ENCODE measurements around the gene QRFP. TPM values are rescaled to one million over a fixed set of nuclear protein-coding genes. Genes with fewer than 3 reads are reported as not detected.

QRFP gene
- total and polyA plus RNA-seq, 4 donors: 0.05 TPM; not detected in 3

GRCh38 chr9:130906735-130907416 is 10.3 kb upstream of the QRFP start:
- no peaks in the 10 kb centered on the region for H3K4me1 ChIP-seq (ENCODE audit: control insufficient read depth in 4 of 4, insufficient read depth in 4 of 4, low read length in 3 of 4)
- WGBS: 79% methylated on average over 21 of the region's 21 CpGs
- no peak for TF ChIP-seq MAX (IDR thresholded peaks at IDR 0.05)
- no peak for TF ChIP-seq JUND (IDR thresholded peaks at IDR 0.05)
- no peak for TF ChIP-seq REST (IDR thresholded peaks at IDR 0.05)
- no peak for TF ChIP-seq NR2F2 (IDR thresholded peaks at IDR 0.05)
- no peak for TF ChIP-seq TAF1 (conservative IDR thresholded peaks at IDR 0.05)
- no peak for TF ChIP-seq RXRA (IDR thresholded peaks at IDR 0.05)
- no peak for TF ChIP-seq FOXA1 (IDR thresholded peaks at IDR 0.05)
- no peak for TF ChIP-seq HNF4G (IDR thresholded peaks at IDR 0.05)
- no peak for TF ChIP-seq HNF4A (conservative IDR thresholded peaks at IDR 0.05)
- no peak for TF ChIP-seq FOXA2 (IDR thresholded peaks at IDR 0.05)
- no peak for TF ChIP-seq CTCF (IDR thresholded peaks at IDR 0.05; ENCODE audit: low read depth, low read length, missing input control)
- no peak for TF ChIP-seq SP1 (IDR thresholded peaks at IDR 0.05)
- TF ChIP-seq GABPA (IDR thresholded peaks at IDR 0.05 in 1 of 2, conservative IDR thresholded peaks at IDR 0.05 in 1 of 2): no peak
- no peak for TF ChIP-seq YY1 (IDR thresholded peaks at IDR 0.05)
- TF ChIP-seq ATF3 (IDR thresholded peaks at IDR 0.05): no peak

GRCh38 chr9:130905902-130906734 is 9.5 kb upstream of the QRFP start:
- no peak for TF ChIP-seq FOXA1 (IDR thresholded peaks at IDR 0.05)
- no peak for TF ChIP-seq SP1 (IDR thresholded peaks at IDR 0.05)
- TF ChIP-seq JUND (IDR thresholded peaks at IDR 0.05): no peak
- no peak for TF ChIP-seq HNF4G (IDR thresholded peaks at IDR 0.05)
- TF ChIP-seq YY1 (IDR thresholded peaks at IDR 0.05): no peak
- TF ChIP-seq TAF1 (conservative IDR thresholded peaks at IDR 0.05): no peak
- Histone ChIP-seq H3K9me3 (ENCODE audit: control insufficient read depth in 4 of 4, low read length in 3 of 4) (no peaks in the 10 kb centered on the region), H3K36me3 (ENCODE audit: control insufficient read depth in 4 of 4, insufficient read depth in 3 of 4, low read depth in 1 of 4, low read length in 3 of 4) (no peaks in the 10 kb centered on the region), H3K27me3 (ENCODE audit: control insufficient read depth in 4 of 4, insufficient read depth in 4 of 4, low read length in 3 of 4) (peaks cover 0 to 8% (median 0%) of the 10 kb centered on the region in 4 donors), H3K9ac (ENCODE audit: low read depth in 1 of 2, low read length in 2 of 2) (no peak overlapping the region), H3K4me3 (ENCODE audit: low read depth in 1 of 3, low read length in 3 of 3) (no peak overlapping the region), H3K4me1 (ENCODE audit: control insufficient read depth in 4 of 4, insufficient read depth in 4 of 4, low read length in 3 of 4) (no peaks in the 10 kb centered on the region), H3K27ac (ENCODE audit: low read depth in 1 of 2, low read length in 2 of 2) (no peak overlapping the region)
- WGBS: 69% methylated on average over 24 of the region's 24 CpGs
- no peak for DNase-seq (ENCODE audit: low spot score)

More at GRCh38 chr9:130906735-130907416, 10.3 kb upstream of the QRFP start:
- H3K9ac ChIP-seq (ENCODE audit: low read depth in 1 of 2, low read length in 2 of 2): no peak overlapping the region
- no peak for DNase-seq (ENCODE audit: low spot score)
- no peaks in the 10 kb centered on the region for H3K36me3 ChIP-seq (ENCODE audit: control insufficient read depth in 4 of 4, insufficient read depth in 3 of 4, low read depth in 1 of 4, low read length in 3 of 4)
- H3K27ac ChIP-seq (ENCODE audit: low read depth in 1 of 2, low read length in 2 of 2): no peak overlapping the region
- no peak overlapping the region for H3K4me3 ChIP-seq (ENCODE audit: low read depth in 1 of 3, low read length in 3 of 3)
- no peaks in the 10 kb centered on the region for H3K9me3 ChIP-seq (ENCODE audit: control insufficient read depth in 4 of 4, low read length in 3 of 4)
- peaks cover 0 to 8% (median 2%) of the 10 kb centered on the region in 4 donors for H3K27me3 ChIP-seq (ENCODE audit: control insufficient read depth in 4 of 4, insufficient read depth in 4 of 4, low read length in 3 of 4)

Data from liver (tissue), 9 donors.